Esophagus squamous epithelium (tissue), 5 donors: Measurements from ENCODE around the gene ACLY. TPM values are rescaled to one million over a fixed set of nuclear protein-coding genes. Genes with fewer than 3 reads are reported as not detected.
"Not testable (repeated sequence)": the region's sequence is repeated elsewhere in the genome, so short reads cannot be mapped to it uniquely, and the experiment has no call there.

Source experiments
- DNase-seq: peaks from one replicate; lab custom pipeline; 2025; lab: John Stamatoyannopoulos, UW
- H3K27ac ChIP-seq, 4 donors: fragments of 200-600 bp; sonication (generic); one replicate each; pipeline ENCODE4 v1.5.1; 2016 to 2019; ENCODE audit warnings: mild to moderate bottlenecking in 1 of 4
- H3K27me3 ChIP-seq, 4 donors: fragments of 200-600 bp; sonication (generic); 1 replicate in 3 of 4; 2 replicates in 1 of 4; pipeline versions ENCODE4 v1.5.1 to v1.6.0; 2017 to 2021; ENCODE audit warnings: antibody characterized with exemption in 1 of 4
- H3K36me3 ChIP-seq, 3 donors: fragments of 200-600 bp; sonication (generic); one replicate each; pipeline ENCODE4 v1.5.1; 2016 to 2019
- H3K4me1 ChIP-seq, 3 donors: fragments of 200-600 bp; sonication (generic); one replicate each; pipeline ENCODE4 v1.5.1; 2017 to 2019
- H3K4me3 ChIP-seq, 4 donors: fragments of 200-600 bp; sonication (generic); 1 replicate in 3 of 4; 2 replicates in 1 of 4; pipeline ENCODE4 v1.5.1; 2016 to 2019; ENCODE audit warnings: mild to moderate bottlenecking in 2 of 4, moderate library complexity in 1 of 4
- H3K9me3 ChIP-seq, 3 donors: fragments of 200-600 bp; sonication (generic); one replicate each; pipeline ENCODE4 v1.5.1; 2016 to 2019
- CTCF ChIP-seq, 6 experiments: fragments of 450-650 bp in 4 of 6; fragments of 200-600 bp in 2 of 6; sonication (generic) in 2 of 6; IDR thresholded peaks; one replicate each; pipeline ENCODE4 v1.5.1; 2016 to 2019; ENCODE audit warnings: antibody characterized with exemption in 6 of 6, mild to moderate bottlenecking in 4 of 6, moderate library complexity in 4 of 6
- POLR2A ChIP-seq, 4 donors: fragments of 450-650 bp; IDR thresholded peaks; one replicate each; pipeline ENCODE4 v1.6.1; 2017; ENCODE audit warnings: antibody characterized with exemption in 4 of 4, mild to moderate bottlenecking in 4 of 4, moderate library complexity in 3 of 4
- WGBS, 2 donors: methylation state at CpG; one replicate each; pipeline ENCODE4 v1.1.5; 2018; 5-methylcytosine and 5-hydroxymethylcytosine counted together
- intact Hi-C: fragments of 100-400 bp; cut with DNase I; formaldehyde crosslinking; loops from one replicate; pipeline ENCODE4 v1.15.0; 2022
- total RNA-seq, 4 donors: library from RNA; depleted of rRNA; stranded (reverse); fragments of >200 nt; gene quantifications; one replicate each; pipeline ENCODE4 v1.1.0, GENCODE V29; 2016
- donor health status: DM: yes; HTN: yes; CAD: no.

The ACLY gene
- total RNA-seq, 4 donors from 2014 or later, result 51.5 to 121 (median 62.7) TPM

DNA sequence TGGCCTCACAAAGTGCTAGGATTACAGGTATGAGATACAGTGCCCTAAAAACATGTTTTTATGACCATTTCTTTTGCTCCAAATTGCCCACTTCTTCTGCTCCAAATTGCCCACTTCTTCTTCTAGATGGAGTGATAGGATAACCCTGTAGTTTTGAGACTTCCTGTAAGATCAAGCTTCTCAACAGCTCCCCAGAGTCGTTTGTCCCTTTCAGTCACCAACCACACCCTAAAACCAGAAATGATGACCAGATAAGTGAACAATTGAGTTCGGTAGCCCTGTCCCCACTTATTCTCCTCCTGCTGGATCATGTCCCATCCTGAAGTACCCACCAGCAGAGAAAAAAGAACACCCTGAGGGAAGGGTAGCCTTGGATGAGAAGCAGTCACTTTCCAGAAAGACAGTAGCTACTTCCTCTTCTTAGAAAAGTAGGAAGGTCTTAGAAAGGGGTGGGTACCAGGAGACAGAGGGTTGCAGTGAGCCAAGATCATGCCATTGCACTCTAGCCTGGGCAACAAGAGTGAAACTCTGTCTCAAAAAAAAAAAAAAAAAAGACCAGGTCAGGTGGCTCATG, 14.2 kb upstream of the ACLY start:
- no peak for TF ChIP-seq CTCF (IDR thresholded peaks at IDR 0.05)
- TF ChIP-seq POLR2A (IDR thresholded peaks at IDR 0.05), result no peak
- H3K27me3 ChIP-seq, result no peaks in the 10 kb centered on the region
- peaks cover 0 to 21% (median 0%) of the 10 kb centered on the region in 3 donors for H3K4me1 ChIP-seq
- H3K36me3 ChIP-seq, result no peaks in the 10 kb centered on the region
- intact Hi-C loops, result no loop called here
- H3K9me3 ChIP-seq, result no peaks in the 10 kb centered on the region
- no peak overlapping the region for H3K4me3 ChIP-seq
- WGBS, 2 donors, result 21 to 26% methylated on average over 2 of the region's 2 CpGs
- no peak for DNase-seq
- H3K27ac ChIP-seq, result no peak overlapping the region

GRCh38 chr17:41931715-41932114, 13.0 kb upstream of the ACLY start:
- 75 to 84% methylated on average over 4 of the region's 4 CpGs for WGBS, 2 donors
- H3K4me3 ChIP-seq, H3K9me3 ChIP-seq, DNase-seq, H3K36me3 ChIP-seq, H3K27ac ChIP-seq, intact Hi-C loops, H3K27me3 ChIP-seq: not testable (repeated sequence)
- peaks cover 0 to 21% (median 0%) of the 10 kb centered on the region in 3 donors for H3K4me1 ChIP-seq

DNA sequence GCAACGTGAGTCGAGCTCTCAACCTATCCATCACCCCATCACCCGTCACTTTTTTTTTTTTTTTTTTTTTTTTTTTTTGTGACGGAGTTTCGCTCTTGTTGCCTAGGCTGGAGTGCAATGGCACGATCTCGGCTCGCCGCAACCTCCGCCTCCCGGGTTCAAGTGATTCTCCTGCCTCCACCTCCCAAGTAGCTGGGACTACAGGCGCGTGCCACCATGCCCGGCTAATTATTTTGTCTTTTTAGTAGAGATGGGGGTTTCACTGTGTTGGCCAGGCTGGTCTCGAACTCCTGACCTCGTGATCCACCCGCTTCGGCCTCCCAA, 12.0 kb upstream of the ACLY start:
- H3K27ac ChIP-seq, result peak overlapping the region in 2 of 4 donors; percentile 84 to 89
- H3K27me3 ChIP-seq, H3K9me3 ChIP-seq, intact Hi-C loops, H3K36me3 ChIP-seq, DNase-seq: not testable (repeated sequence)
- 50 to 54% methylated on average over 17 to 18 of the region's 18 CpGs for WGBS, 2 donors
- peaks cover 0 to 21% (median 0%) of the 10 kb centered on the region in 3 donors for H3K4me1 ChIP-seq
- H3K4me3 ChIP-seq, result peak overlapping the region; percentile 29 to 66 (median 54)

- intact Hi-C loops, result no loop called here
- peak within 1 kb of the TSS; percentile 75 to 89 (median 85) for H3K27ac ChIP-seq
- peaks cover 0 to 21% (median 0%) of the 10 kb centered on the region in 3 donors for H3K4me1 ChIP-seq
- TF ChIP-seq CTCF (IDR thresholded peaks at IDR 0.05) (peak; percentile 17 to 76 (median 64)), POLR2A (IDR thresholded peaks at IDR 0.05) (peak in 3 of 4 donors; percentile 42 to 79 (median 52))
- H3K4me3 ChIP-seq, result peak within 1 kb of the TSS; percentile 29 to 66 (median 54)
- 1 to 2% methylated on average over 24 to 36 of the region's 43 CpGs for WGBS, 2 donors
- no peaks in the 10 kb centered on the region for H3K36me3 ChIP-seq
- H3K9me3 ChIP-seq, result no peaks in the 10 kb centered on the region
- no peaks in the 10 kb centered on the region for H3K27me3 ChIP-seq
- peak; percentile 62 for DNase-seq
Measured at GRCh38 chr17:41930009-41930832, 11.5 kb upstream of the ACLY start, which contains the start of gene ODAD4. Gene ODAD4 (plus strand): TSS chr17:41930617. CDS start chr17:41930724, 107 bp downstream.

DNA sequence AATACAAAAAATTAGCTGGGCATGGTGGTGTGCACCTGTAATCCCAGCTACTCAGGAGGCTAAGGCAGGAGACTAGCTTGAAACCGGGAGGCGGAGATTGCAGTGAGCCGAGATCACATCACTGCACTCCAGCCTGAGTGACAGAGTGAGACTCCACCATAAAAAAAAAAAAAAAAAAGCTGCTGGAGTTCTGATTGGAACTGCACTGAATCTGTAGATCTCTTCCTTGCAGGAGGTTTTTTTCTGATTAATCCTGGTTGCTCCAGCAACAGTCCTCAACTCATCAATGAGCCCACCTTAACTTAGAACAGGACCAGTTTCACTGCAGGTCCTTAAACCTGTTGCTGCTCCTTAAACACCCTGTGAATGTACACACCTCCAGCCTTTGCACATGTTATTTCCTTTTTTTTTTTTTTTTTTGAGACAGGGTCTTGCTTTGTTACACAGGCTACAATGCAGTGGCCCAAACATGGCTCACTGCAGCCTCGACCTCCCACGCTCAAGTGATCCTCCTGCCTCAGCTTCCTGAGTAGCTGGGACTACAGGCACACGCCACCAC, 10.0 kb upstream of the ACLY start:
- intact Hi-C loops, result no loop called here
- no peak overlapping the region for H3K27ac ChIP-seq

More for the DNA sequence above, 10.0 kb upstream of the ACLY start:
- Histone ChIP-seq H3K9me3 (no peaks in the 10 kb centered on the region), H3K4me3 (no peak overlapping the region), H3K36me3 (no peaks in the 10 kb centered on the region), H3K4me1 (peaks cover 0 to 21% (median 0%) of the 10 kb centered on the region in 3 donors), H3K27me3 (no peaks in the 10 kb centered on the region)
- DNase-seq, result no peak
- 79 to 85% methylated on average over 6 of the region's 6 CpGs for WGBS, 2 donors
- no peak for TF ChIP-seq CTCF (IDR thresholded peaks at IDR 0.05)
- no peak for TF ChIP-seq POLR2A (IDR thresholded peaks at IDR 0.05)
